GM12878 (cell line): ENCODE results near the gene SKIL. TPM values are rescaled to one million over a fixed set of nuclear protein-coding genes. Genes with fewer than 3 reads are reported as not detected.

Experiments used
- ATAC-seq: fragments of 200-7000 bp; cut with Tn5 transposase; 3 replicates; pipeline ENCODE4 v1.9.1; 2020; ENCODE audit warnings: mild to moderate bottlenecking, moderate library complexity
- BruUV-seq: library from RNA; stranded (reverse); fragments of 400-500 nt; replicated peaks from 2 replicates; lab custom pipeline; 2021; lab: Mats Ljungman, UMichigan
- CTCF ChIA-PET: fragments of 300-600 bp; sonication (Branson Sonifier 250); formaldehyde crosslinking; extraction: SDS; loops from one replicate; lab custom pipeline; 2021; ENCODE audit warnings: inconsistent platforms; lab: Yijun Ruan, JAX
- POLR2A ChIA-PET: fragments of 350-600 bp; formaldehyde crosslinking; extraction: SDS; loops from one replicate; lab custom pipeline; 2021; ENCODE audit warnings: inconsistent platforms; lab: Charles Lee
- RAD21 ChIA-PET: fragments of 300-600 bp; sonication (Branson Sonifier 250); formaldehyde crosslinking; loops from one replicate; lab custom pipeline; 2023; ENCODE audit warnings: antibody characterized with exemption; ENCODE audit not compliant: unreplicated experiment; lab: Charles Lee
- SMC1A ChIA-PET: fragments of 300-600 bp; sonication (Branson Sonifier 250); formaldehyde crosslinking; loops from one replicate; lab custom pipeline; 2023; ENCODE audit not compliant: unreplicated experiment, uncharacterized antibody; lab: Charles Lee
- DNase-seq: peaks from one replicate; pipeline ENCODE4 v3.0.0-alpha.2; 2011; ENCODE audit warnings: low read depth, low spot score
- FAIRE-seq: peaks from 3 replicates; lab custom pipeline; 2011; peaks lifted over from hg19 to GRCh38; lab: Jason Lieb, UNC
- H2AFZ ChIP-seq: 2 replicates; pipeline ENCODE4 v1.6.0; 2011; ENCODE audit warnings: low read depth, low read length, control low read depth; ENCODE audit not compliant: control insufficient read depth
- H3K27ac ChIP-seq: 2 replicates; pipeline ENCODE4 v1.5.1; 2011; ENCODE audit warnings: control low read depth; ENCODE audit not compliant: control insufficient read depth, insufficient read depth
- H3K27me3 ChIP-seq, 2 experiments: replicated peaks in 1 of 2; 2 replicates each; pipeline versions ENCODE4 v1.6.0 to v1.6.1; 2011; ENCODE audit warnings: low read length in 1 of 2; ENCODE audit not compliant: control insufficient read depth in 2 of 2, insufficient read depth in 2 of 2
- H3K36me3 ChIP-seq, 2 experiments: 2 replicates each; pipeline ENCODE4 v1.5.1; 2011; ENCODE audit warnings: low read length in 1 of 2; ENCODE audit not compliant: control insufficient read depth in 2 of 2, insufficient read depth in 2 of 2
- H3K4me1 ChIP-seq: 2 replicates; pipeline ENCODE4 v1.6.1; 2011; ENCODE audit warnings: mild to moderate bottlenecking, low read length, moderate library complexity, mixed read lengths; ENCODE audit not compliant: control insufficient read depth, insufficient read depth
- H3K4me2 ChIP-seq: 2 replicates; pipeline ENCODE4 v1.6.0; 2011; ENCODE audit warnings: control low read depth; ENCODE audit not compliant: control insufficient read depth, insufficient read depth
- H3K4me3 ChIP-seq: fragments of 200-600 bp; sonication (generic); 2 replicates; pipeline ENCODE4 v1.5.1; 2016
- H3K79me2 ChIP-seq: 2 replicates; pipeline ENCODE4 v1.6.0; 2011; ENCODE audit warnings: low read length; ENCODE audit not compliant: control insufficient read depth, insufficient read depth
- H3K9ac ChIP-seq: 2 replicates; pipeline ENCODE4 v1.8.0; 2011; ENCODE audit warnings: low read length, control low read depth, mixed read lengths; ENCODE audit not compliant: control insufficient read depth, insufficient read depth
- H3K9me3 ChIP-seq: replicated peaks from 3 replicates; pipeline ENCODE4 v1.5.1; 2011; ENCODE audit warnings: mild to moderate bottlenecking, low read length; ENCODE audit not compliant: control insufficient read depth, insufficient read depth
- H4K20me1 ChIP-seq: 2 replicates; pipeline ENCODE4 v1.6.0; 2011; ENCODE audit not compliant: control insufficient read depth, insufficient read depth
- ETV6 ChIP-seq, 2 experiments: fragments of 450-650 bp in 1 of 2; IDR thresholded peaks in 1 of 2; conservative IDR thresholded peaks in 1 of 2; 2 replicates each; pipeline ENCODE4 v1.6.1; 2014; ENCODE audit warnings: antibody characterized with exemption in 1 of 2, borderline replicate concordance in 1 of 2, low read depth in 1 of 2, mild to moderate bottlenecking in 1 of 2, moderate library complexity in 1 of 2
- HDAC2 ChIP-seq: fragments of 200-600 bp; sonication (generic); IDR thresholded peaks from 2 replicates; pipeline ENCODE4 v1.6.1; 2017
- POLR2AphosphoS2 ChIP-seq: IDR thresholded peaks from 2 replicates; pipeline ENCODE4 v1.6.1; 2011; ENCODE audit warnings: low read depth, mild to moderate bottlenecking, low read length, improper control_type of control experiment, moderate library complexity
- RCOR1 ChIP-seq: conservative IDR thresholded peaks from 2 replicates; pipeline ENCODE4 v1.6.1; 2012; ENCODE audit warnings: low read depth, low read length, improper control_type of control experiment
- SREBF1 ChIP-seq: IDR thresholded peaks from 2 replicates; pipeline ENCODE4 v1.6.1; 2012; ENCODE audit warnings: mild to moderate bottlenecking, low read length
- whole genome bisulfite sequencing: methylation state at CpG from one replicate; pipeline ENCODE4 v1.1.6; 2016; ENCODE audit warnings: low lambda C conversion rate; ENCODE audit not compliant: insufficient replicate concordance, insufficient coverage; ENCODE audit errors: missing lambda C conversion rate; 5-methylcytosine and 5-hydroxymethylcytosine counted together
- in situ Hi-C: fragments of 300-500 bp; cut with MboI; formaldehyde crosslinking; loops from 9 replicates; pipeline ENCODE4 v1.14.3; 2018; ENCODE audit warnings: mixed read lengths
- intact Hi-C: fragments of 100-400 bp; cut with micrococcal nuclease; formaldehyde crosslinking; loops from one replicate; pipeline ENCODE4 v1.14.2; 2022; ENCODE audit not compliant: unreplicated experiment
- polyA plus RNA-seq, 11 experiments: library from polyadenylated mRNA; depleted of rRNA in 4 of 11; unstranded in 6 of 11; stranded (reverse) in 5 of 11; fragments of >200 nt; fragmentation: Nextera tagmentation in 4 of 11; fragmentation: Illumina TruSeq in 1 of 11; extraction: Ambion mirVana in 4 of 11; extraction: Trizol in 1 of 11; gene quantifications; 1 replicate in 1 of 11; 2 replicates in 10 of 11; pipeline versions ENCODE4 v1.2.1 to v1.2.3, GENCODE V29; 2011 to 2016; ENCODE audit warnings: inconsistent platforms in 2 of 11, missing spikeins in 2 of 11, low read depth in 1 of 11
- total RNA-seq, 4 experiments: library from RNA; depleted of rRNA in 3 of 4; stranded (reverse); fragments of >200 nt in 3 of 4; fragmentation: Illumina TruSeq in 1 of 4; extraction: Trizol in 1 of 4; gene quantifications; 2 replicates each; pipeline versions ENCODE4 v1.2.1 to v1.2.3, GENCODE V29; 2013 to 2021
- TF ChIP-seq, protein P1 (sequence below): fragments of 150-350 bp; IDR thresholded peaks from 2 replicates; pipeline ENCODE4 v1.6.1; 2014; ENCODE audit warnings: mild to moderate bottlenecking, low read depth, low read length
- TF ChIP-seq, protein P2 (sequence below): IDR thresholded peaks from 2 replicates; pipeline ENCODE4 v1.6.1; 2011; ENCODE audit warnings: mild to moderate bottlenecking, low read depth, low read length, moderate library complexity; ENCODE audit not compliant: insufficient replicate concordance
- TF ChIP-seq, protein P3 (sequence below): fragments of 450-650 bp; IDR thresholded peaks from 2 replicates; pipeline ENCODE4 v1.6.1; 2018; ENCODE audit warnings: borderline replicate concordance, mild to moderate bottlenecking; ENCODE audit not compliant: partially characterized antibody
- TF ChIP-seq, protein P4 (sequence below): fragments of 450-650 bp; IDR thresholded peaks from 2 replicates; pipeline ENCODE4 v1.6.1; 2017; ENCODE audit warnings: antibody characterized with exemption, mild to moderate bottlenecking, moderate library complexity
- TF ChIP-seq, protein P5 (sequence below): fragments of 450-650 bp; IDR thresholded peaks from 2 replicates; pipeline ENCODE4 v1.6.1; 2017; ENCODE audit warnings: mild to moderate bottlenecking, moderate library complexity

The SKIL gene
- total and polyA plus RNA-seq, 10 of the 15 experiments (the other 5 are each of a cell fraction or from before 2014, with no cell fraction given): 2.7 to 14.8 (median 6.7) TPM

DNA sequence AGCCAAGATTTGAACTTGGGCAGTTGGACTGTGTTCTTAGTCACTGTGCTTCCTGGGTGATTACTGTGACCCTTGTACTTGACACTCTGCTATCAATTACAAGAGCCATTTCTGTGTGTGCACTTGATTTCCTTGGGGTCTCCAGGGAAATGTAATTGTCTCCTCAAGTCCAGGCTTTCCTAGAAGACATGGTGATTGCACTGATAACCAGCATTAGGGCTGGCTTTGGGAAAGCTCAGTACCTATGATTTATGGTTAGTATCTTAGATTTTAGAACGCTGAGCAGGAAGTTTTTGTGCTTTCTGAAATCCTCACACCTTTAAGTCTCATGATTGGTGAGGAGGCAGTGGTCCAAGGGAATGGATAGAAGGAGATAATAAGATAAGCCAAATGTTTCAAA is 59.6 kb downstream of the SKIL start:
- intact Hi-C loops: no loop called here
- no peak for DNase-seq
- POLR2A ChIA-PET: no interaction called here
- TF ChIP-seq ETV6 (conservative IDR thresholded peaks at IDR 0.05 in 1 of 2, IDR thresholded peaks at IDR 0.05 in 1 of 2; ENCODE audit: borderline replicate concordance in 1 of 2, low read depth in 1 of 2) (no peak), HDAC2 (no peak), RCOR1 (no peak), SREBF1 (no peak), POLR2AphosphoS2 (no peak)
- TF ChIP-seq, protein P1, sequence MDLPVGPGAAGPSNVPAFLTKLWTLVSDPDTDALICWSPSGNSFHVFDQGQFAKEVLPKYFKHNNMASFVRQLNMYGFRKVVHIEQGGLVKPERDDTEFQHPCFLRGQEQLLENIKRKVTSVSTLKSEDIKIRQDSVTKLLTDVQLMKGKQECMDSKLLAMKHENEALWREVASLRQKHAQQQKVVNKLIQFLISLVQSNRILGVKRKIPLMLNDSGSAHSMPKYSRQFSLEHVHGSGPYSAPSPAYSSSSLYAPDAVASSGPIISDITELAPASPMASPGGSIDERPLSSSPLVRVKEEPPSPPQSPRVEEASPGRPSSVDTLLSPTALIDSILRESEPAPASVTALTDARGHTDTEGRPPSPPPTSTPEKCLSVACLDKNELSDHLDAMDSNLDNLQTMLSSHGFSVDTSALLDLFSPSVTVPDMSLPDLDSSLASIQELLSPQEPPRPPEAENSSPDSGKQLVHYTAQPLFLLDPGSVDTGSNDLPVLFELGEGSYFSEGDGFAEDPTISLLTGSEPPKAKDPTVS: no peak
- TF ChIP-seq, protein P2, sequence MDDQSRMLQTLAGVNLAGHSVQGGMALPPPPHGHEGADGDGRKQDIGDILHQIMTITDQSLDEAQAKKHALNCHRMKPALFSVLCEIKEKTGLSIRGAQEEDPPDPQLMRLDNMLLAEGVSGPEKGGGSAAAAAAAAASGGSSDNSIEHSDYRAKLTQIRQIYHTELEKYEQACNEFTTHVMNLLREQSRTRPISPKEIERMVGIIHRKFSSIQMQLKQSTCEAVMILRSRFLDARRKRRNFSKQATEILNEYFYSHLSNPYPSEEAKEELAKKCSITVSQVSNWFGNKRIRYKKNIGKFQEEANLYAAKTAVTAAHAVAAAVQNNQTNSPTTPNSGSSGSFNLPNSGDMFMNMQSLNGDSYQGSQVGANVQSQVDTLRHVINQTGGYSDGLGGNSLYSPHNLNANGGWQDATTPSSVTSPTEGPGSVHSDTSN: no peak
- TF ChIP-seq, protein P3, sequence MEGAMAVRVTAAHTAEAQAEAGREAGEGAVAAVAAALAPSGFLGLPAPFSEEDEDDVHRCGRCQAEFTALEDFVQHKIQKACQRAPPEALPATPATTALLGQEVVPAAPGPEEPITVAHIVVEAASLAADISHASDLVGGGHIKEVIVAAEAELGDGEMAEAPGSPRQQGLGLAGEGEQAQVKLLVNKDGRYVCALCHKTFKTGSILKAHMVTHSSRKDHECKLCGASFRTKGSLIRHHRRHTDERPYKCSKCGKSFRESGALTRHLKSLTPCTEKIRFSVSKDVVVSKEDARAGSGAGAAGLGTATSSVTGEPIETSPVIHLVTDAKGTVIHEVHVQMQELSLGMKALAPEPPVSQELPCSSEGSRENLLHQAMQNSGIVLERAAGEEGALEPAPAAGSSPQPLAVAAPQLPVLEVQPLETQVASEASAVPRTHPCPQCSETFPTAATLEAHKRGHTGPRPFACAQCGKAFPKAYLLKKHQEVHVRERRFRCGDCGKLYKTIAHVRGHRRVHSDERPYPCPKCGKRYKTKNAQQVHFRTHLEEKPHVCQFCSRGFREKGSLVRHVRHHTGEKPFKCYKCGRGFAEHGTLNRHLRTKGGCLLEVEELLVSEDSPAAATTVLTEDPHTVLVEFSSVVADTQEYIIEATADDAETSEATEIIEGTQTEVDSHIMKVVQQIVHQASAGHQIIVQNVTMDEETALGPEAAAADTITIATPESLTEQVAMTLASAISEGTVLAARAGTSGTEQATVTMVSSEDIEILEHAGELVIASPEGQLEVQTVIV: no peak
- TF ChIP-seq, protein P4, sequence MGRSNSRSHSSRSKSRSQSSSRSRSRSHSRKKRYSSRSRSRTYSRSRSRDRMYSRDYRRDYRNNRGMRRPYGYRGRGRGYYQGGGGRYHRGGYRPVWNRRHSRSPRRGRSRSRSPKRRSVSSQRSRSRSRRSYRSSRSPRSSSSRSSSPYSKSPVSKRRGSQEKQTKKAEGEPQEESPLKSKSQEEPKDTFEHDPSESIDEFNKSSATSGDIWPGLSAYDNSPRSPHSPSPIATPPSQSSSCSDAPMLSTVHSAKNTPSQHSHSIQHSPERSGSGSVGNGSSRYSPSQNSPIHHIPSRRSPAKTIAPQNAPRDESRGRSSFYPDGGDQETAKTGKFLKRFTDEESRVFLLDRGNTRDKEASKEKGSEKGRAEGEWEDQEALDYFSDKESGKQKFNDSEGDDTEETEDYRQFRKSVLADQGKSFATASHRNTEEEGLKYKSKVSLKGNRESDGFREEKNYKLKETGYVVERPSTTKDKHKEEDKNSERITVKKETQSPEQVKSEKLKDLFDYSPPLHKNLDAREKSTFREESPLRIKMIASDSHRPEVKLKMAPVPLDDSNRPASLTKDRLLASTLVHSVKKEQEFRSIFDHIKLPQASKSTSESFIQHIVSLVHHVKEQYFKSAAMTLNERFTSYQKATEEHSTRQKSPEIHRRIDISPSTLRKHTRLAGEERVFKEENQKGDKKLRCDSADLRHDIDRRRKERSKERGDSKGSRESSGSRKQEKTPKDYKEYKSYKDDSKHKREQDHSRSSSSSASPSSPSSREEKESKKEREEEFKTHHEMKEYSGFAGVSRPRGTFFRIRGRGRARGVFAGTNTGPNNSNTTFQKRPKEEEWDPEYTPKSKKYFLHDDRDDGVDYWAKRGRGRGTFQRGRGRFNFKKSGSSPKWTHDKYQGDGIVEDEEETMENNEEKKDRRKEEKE: no peak
- TF ChIP-seq, protein P5, sequence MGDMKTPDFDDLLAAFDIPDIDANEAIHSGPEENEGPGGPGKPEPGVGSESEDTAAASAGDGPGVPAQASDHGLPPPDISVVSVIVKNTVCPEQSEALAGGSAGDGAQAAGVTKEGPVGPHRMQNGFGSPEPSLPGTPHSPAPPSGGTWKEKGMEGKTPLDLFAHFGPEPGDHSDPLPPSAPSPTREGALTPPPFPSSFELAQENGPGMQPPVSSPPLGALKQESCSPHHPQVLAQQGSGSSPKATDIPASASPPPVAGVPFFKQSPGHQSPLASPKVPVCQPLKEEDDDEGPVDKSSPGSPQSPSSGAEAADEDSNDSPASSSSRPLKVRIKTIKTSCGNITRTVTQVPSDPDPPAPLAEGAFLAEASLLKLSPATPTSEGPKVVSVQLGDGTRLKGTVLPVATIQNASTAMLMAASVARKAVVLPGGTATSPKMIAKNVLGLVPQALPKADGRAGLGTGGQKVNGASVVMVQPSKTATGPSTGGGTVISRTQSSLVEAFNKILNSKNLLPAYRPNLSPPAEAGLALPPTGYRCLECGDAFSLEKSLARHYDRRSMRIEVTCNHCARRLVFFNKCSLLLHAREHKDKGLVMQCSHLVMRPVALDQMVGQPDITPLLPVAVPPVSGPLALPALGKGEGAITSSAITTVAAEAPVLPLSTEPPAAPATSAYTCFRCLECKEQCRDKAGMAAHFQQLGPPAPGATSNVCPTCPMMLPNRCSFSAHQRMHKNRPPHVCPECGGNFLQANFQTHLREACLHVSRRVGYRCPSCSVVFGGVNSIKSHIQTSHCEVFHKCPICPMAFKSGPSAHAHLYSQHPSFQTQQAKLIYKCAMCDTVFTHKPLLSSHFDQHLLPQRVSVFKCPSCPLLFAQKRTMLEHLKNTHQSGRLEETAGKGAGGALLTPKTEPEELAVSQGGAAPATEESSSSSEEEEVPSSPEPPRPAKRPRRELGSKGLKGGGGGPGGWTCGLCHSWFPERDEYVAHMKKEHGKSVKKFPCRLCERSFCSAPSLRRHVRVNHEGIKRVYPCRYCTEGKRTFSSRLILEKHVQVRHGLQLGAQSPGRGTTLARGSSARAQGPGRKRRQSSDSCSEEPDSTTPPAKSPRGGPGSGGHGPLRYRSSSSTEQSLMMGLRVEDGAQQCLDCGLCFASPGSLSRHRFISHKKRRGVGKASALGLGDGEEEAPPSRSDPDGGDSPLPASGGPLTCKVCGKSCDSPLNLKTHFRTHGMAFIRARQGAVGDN: no peak

More for the DNA sequence above, 59.6 kb downstream of the SKIL start:
- in situ Hi-C loops: loop anchor here (5.0 kb wide), 1 partner anchor 395 kb away; no protein-coding TSS in a partner anchor
- ChIA-PET SMC1A (interaction anchor here (0.5 to 9.2 kb wide), 5 partner anchors 22 to 395 kb away, joined by 3 to 114 read pairs (median 3); no protein-coding TSS in a partner anchor), CTCF (interaction anchor here (0.7 to 10.2 kb wide), 3 partner anchors 9 to 395 kb away, joined by 3 to 264 read pairs (median 4); no protein-coding TSS in a partner anchor), RAD21 (interaction anchor here (1.2 to 7.4 kb wide), 2 partner anchors 273 to 394 kb away, joined by 3 to 110 read pairs; no protein-coding TSS in a partner anchor)
- WGBS: 5% methylated on average over 1 of the region's 1 CpG
- Histone ChIP-seq H4K20me1 (no peaks in the 10 kb centered on the region; the same call in 1 of the 2 replicates), H3K36me3 (no peaks in the 10 kb centered on the region), H3K79me2 (no peaks in the 10 kb centered on the region), H3K27me3 (peaks cover 11 to 19% of the 10 kb centered on the region in 2 experiments; a peak in 3 of 4 replicates), H3K4me3 (no peak overlapping the region), H3K4me1 (no peaks in the 10 kb centered on the region), H2AFZ (no peak overlapping the region), H3K27ac (no peak overlapping the region), H3K9ac (no peak overlapping the region), H3K9me3 (no peaks in the 10 kb centered on the region), H3K4me2 (no peak overlapping the region)
- no peak for FAIRE-seq
- no peak for ATAC-seq
- no TSS peak for BruUV-seq
